Measurements from ENCODE around the gene TNFRSF11A.

DNA sequence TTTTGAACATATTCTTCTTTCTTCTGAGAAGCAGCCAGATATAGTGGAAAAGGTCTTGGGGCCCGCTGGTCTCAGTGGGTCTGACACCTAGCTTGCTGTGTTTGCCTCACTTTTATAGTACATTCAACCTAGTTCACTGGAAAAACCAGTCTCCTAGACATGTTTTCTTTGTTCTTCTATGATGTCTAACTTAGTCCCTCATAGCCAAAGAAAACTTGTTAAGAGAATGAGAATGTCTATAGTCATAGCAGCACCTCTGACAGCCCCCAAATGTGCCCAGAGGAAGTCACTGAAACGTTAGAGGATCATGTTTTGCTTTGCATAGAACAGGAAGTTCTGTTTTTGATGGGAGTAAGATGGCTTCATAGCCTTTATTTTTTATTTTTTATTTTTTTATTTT is 40.3 kb downstream of the TNFRSF11A start:
- TF ChIP-seq, protein P1, sequence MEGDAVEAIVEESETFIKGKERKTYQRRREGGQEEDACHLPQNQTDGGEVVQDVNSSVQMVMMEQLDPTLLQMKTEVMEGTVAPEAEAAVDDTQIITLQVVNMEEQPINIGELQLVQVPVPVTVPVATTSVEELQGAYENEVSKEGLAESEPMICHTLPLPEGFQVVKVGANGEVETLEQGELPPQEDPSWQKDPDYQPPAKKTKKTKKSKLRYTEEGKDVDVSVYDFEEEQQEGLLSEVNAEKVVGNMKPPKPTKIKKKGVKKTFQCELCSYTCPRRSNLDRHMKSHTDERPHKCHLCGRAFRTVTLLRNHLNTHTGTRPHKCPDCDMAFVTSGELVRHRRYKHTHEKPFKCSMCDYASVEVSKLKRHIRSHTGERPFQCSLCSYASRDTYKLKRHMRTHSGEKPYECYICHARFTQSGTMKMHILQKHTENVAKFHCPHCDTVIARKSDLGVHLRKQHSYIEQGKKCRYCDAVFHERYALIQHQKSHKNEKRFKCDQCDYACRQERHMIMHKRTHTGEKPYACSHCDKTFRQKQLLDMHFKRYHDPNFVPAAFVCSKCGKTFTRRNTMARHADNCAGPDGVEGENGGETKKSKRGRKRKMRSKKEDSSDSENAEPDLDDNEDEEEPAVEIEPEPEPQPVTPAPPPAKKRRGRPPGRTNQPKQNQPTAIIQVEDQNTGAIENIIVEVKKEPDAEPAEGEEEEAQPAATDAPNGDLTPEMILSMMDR (IDR thresholded peaks at IDR 0.05; ENCODE audit: insufficient read depth, low read length) = no peak
- TF ChIP-seq POLR2AphosphoS5 (IDR thresholded peaks at IDR 0.05; ENCODE audit: low read depth) = no peak

All from HL-60 (cell line).